ENCODE measurements around the gene SPAG5.
"Not testable (repeated sequence)": the region's sequence is repeated elsewhere in the genome, so short reads cannot be mapped to it uniquely, and the experiment has no call there.

Gene SPAG5

GRCh38 chr17:28612936-28613872 lies 14.4 kb upstream of the SPAG5 start:
- Histone ChIP-seq H3K9me3 (ENCODE audit: severe bottlenecking) (no peaks in the 10 kb centered on the region), H3K27me3 (ENCODE audit: insufficient read depth, low read depth, severe bottlenecking) (no peaks in the 10 kb centered on the region), H3K36me3 (peaks cover 65% of the 10 kb centered on the region), H3K4me3 (ENCODE audit: low read depth, low read length) (no peak overlapping the region), H3K27ac (no peak overlapping the region)
- DNase-seq: peak; percentile 60
- peak; percentile 75 for TF ChIP-seq CTCF (IDR thresholded peaks at IDR 0.05; ENCODE audit: low read depth, low read length)

- no peak for TF ChIP-seq CTCF (IDR thresholded peaks at IDR 0.05; ENCODE audit: low read depth, low read length)
- no peak overlapping the region for H3K27ac ChIP-seq
- H3K4me3 ChIP-seq (ENCODE audit: low read depth, low read length): no peak overlapping the region
- DNase-seq: no peak
- peaks cover 59% of the 10 kb centered on the region for H3K36me3 ChIP-seq
- no peaks in the 10 kb centered on the region for H3K27me3 ChIP-seq (ENCODE audit: insufficient read depth, low read depth, severe bottlenecking)
- no peaks in the 10 kb centered on the region for H3K9me3 ChIP-seq (ENCODE audit: severe bottlenecking)
Measured at GRCh38 chr17:28612531-28612930, 13.7 kb upstream of the SPAG5 start.

- H3K4me3 ChIP-seq (ENCODE audit: low read depth, low read length): no peak overlapping the region
- DNase-seq: no peak
- H3K27me3 ChIP-seq (ENCODE audit: insufficient read depth, low read depth, severe bottlenecking): no peaks in the 10 kb centered on the region
- H3K27ac ChIP-seq: no peak overlapping the region
- H3K36me3 ChIP-seq: peaks cover 37% of the 10 kb centered on the region
- TF ChIP-seq CTCF (IDR thresholded peaks at IDR 0.05; ENCODE audit: low read depth, low read length): no peak
- H3K9me3 ChIP-seq (ENCODE audit: severe bottlenecking): no peaks in the 10 kb centered on the region
Measured at GRCh38 chr17:28610376-28610775, 11.6 kb upstream of the SPAG5 start.

- not testable (repeated sequence) for H3K27me3 ChIP-seq (ENCODE audit: insufficient read depth, low read depth, severe bottlenecking); H3K27ac ChIP-seq; H3K9me3 ChIP-seq (ENCODE audit: severe bottlenecking); DNase-seq; H3K4me3 ChIP-seq (ENCODE audit: low read depth, low read length); H3K36me3 ChIP-seq
Measured at GRCh38 chr17:28604031-28604430, 5.2 kb upstream of the SPAG5 start.

- Histone ChIP-seq H3K27me3 (ENCODE audit: insufficient read depth, low read depth, severe bottlenecking) (no peaks in the 10 kb centered on the region), H3K4me3 (ENCODE audit: low read depth, low read length) (peak overlapping the region; percentile 82), H3K27ac (peak overlapping the region; percentile 92), H3K9me3 (ENCODE audit: severe bottlenecking) (no peaks in the 10 kb centered on the region), H3K36me3 (peaks cover 48% of the 10 kb centered on the region)
- DNase-seq: no peak
- no peak for TF ChIP-seq CTCF (IDR thresholded peaks at IDR 0.05; ENCODE audit: low read depth, low read length)
Measured at GRCh38 chr17:28599311-28600184, 723 bp upstream of the SPAG5 start.

GRCh38 chr17:28598389-28598788 lies 436 bp downstream of the SPAG5 start:
- H3K27ac ChIP-seq: peak overlapping the region; percentile 92
- DNase-seq: no peak
- H3K36me3 ChIP-seq: peaks cover 57% of the 10 kb centered on the region
- H3K4me3 ChIP-seq (ENCODE audit: low read depth, low read length): peak overlapping the region; percentile 82
- H3K9me3 ChIP-seq (ENCODE audit: severe bottlenecking): no peaks in the 10 kb centered on the region
- TF ChIP-seq CTCF (IDR thresholded peaks at IDR 0.05; ENCODE audit: low read depth, low read length): no peak
- H3K27me3 ChIP-seq (ENCODE audit: insufficient read depth, low read depth, severe bottlenecking): no peaks in the 10 kb centered on the region

Data from WERI-Rb-1 (cell line).